Measurements from ENCODE around the gene KRTAP5-10.
"Not testable (repeated sequence)": the region's sequence is repeated elsewhere in the genome, so short reads cannot be mapped to it uniquely, and the experiment has no call there.

KRTAP5-10 gene

DNA sequence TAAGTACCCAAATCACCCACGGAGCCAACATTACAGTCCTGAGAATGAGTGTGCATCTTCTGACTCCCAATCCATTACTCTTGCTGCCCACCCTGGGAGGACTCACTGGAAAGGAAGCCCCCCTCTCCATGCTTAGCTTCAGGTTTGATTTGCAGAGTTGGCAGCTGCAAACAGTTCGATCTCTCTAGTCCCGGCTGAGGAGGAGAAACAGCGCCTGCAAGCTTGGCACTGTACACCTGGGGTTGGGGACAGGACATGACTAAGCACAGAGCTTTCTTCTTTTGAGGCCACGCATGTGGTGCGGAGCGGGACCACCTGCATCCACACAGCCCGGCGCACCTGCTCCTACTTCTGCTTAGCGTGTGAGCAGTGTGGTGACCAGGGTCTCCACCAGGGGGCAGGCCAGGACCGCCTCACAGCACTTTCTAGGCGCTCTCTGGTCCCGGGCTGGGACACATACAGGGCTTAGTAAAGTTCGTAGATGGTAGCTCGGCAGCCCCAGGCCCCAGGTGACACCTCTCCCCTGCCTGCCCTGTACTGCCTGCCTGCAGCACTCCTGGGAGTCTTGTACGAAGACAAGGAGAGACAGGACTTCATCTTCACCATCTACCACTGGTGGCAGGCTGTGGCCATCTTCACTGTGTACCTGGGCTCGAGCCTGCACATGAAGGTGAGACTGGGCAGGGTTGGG is 39.6 kb downstream of the KRTAP5-10 start:
- H3K9ac ChIP-seq (ENCODE audit: low read depth, low read length); H3K4me1 ChIP-seq (ENCODE audit: insufficient read depth, low read length): not testable (repeated sequence)

GRCh38 chr11:71606853-71607519 is 41.6 kb downstream of the KRTAP5-10 start:
- not testable (repeated sequence) for H3K9me3 ChIP-seq (ENCODE audit: control insufficient read depth, insufficient read depth, low read length); H3K36me3 ChIP-seq (ENCODE audit: insufficient read depth, low read length); H3K4me1 ChIP-seq (ENCODE audit: insufficient read depth, low read length)
- H3K9ac ChIP-seq (ENCODE audit: low read depth, low read length), result peak overlapping the region; percentile 58; the same call in 1 of the 2 replicates

More for the DNA sequence above, 39.6 kb downstream of the KRTAP5-10 start:
- H3K9me3 ChIP-seq (ENCODE audit: control insufficient read depth, insufficient read depth, low read length); H3K36me3 ChIP-seq (ENCODE audit: insufficient read depth, low read length): not testable (repeated sequence)

DNA sequence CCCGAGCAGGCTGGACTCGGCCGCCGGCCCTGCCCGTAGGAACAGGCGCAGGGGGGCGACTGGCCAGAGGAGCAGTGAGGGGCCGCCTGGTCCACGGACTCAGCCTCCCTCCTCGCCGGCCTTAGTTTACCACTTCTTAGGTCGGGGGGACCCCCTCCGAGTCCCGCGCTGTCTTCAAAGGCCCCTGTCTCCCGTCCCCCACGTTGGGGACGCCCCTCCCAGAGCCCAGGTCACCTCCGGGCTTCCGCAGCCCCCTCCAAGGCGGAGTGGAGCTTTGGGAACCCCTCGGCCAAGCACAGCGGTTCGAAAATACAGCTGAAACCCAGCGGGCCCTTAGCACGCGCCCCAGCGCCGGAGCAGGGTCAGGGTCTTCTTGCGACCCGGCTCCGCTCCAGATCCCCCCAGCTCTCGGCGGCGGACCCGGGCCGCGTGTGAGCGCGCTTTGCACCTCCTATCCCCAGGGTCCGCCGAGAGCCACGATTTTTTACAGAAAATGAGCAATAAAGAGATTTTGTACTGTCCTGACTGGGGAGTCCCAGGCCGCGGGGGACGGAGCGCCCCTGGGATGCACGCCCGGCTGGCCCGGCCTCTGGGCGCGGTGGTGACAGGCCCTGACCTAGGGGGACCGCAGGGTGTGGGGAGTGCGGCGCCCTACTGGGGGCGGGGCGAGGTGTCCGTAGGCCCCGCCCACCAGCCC is 42.3 kb downstream of the KRTAP5-10 start:
- H3K4me1 ChIP-seq (ENCODE audit: insufficient read depth, low read length); H3K9me3 ChIP-seq (ENCODE audit: control insufficient read depth, insufficient read depth, low read length); H3K36me3 ChIP-seq (ENCODE audit: insufficient read depth, low read length): not testable (repeated sequence)
- H3K9ac ChIP-seq (ENCODE audit: low read depth, low read length), result peak overlapping the region; percentile 58; the same call in 1 of the 2 replicates

- not testable (repeated sequence) for H3K36me3 ChIP-seq (ENCODE audit: insufficient read depth, low read length); H3K9ac ChIP-seq (ENCODE audit: low read depth, low read length); H3K4me1 ChIP-seq (ENCODE audit: insufficient read depth, low read length)
Measured at GRCh38 chr11:71608272-71608671, 42.9 kb downstream of the KRTAP5-10 start.

DNA sequence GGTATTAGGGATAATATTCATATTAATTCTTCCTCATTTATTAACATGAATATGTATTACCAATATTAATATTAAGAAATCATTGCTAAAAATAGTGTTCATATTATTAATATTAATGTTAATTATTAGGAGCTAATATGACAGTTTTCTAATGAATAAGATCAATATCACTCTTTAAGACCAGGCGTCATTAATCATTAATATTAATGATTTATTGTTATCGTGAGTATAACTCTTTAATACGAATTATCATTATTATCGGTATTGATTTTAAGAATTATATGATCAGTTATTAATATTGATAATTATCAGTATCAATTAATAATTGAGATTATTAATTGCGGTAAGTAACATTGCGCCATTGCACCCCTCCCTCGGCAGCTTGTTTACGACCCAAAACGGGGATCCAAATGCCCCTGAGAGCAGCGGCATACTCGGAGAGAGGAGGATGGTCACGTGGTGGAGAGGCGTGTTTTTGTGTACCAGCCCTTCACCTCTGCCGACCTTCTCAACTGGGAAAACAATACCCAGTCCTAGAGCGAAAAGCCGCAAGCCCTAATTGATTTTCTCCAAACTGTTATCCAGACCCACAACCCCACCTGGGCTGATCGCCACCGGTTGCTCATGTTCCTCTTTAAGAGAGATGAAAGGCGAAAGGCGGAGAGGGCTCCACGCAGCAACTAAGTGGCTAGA is 46.0 kb downstream of the KRTAP5-10 start:
- not testable (repeated sequence) for H3K9ac ChIP-seq (ENCODE audit: low read depth, low read length); H3K4me1 ChIP-seq (ENCODE audit: insufficient read depth, low read length)

More at GRCh38 chr11:71608272-71608671, 42.9 kb downstream of the KRTAP5-10 start:
- H3K9me3 ChIP-seq (ENCODE audit: control insufficient read depth, insufficient read depth, low read length), result not testable (repeated sequence)

DNA sequence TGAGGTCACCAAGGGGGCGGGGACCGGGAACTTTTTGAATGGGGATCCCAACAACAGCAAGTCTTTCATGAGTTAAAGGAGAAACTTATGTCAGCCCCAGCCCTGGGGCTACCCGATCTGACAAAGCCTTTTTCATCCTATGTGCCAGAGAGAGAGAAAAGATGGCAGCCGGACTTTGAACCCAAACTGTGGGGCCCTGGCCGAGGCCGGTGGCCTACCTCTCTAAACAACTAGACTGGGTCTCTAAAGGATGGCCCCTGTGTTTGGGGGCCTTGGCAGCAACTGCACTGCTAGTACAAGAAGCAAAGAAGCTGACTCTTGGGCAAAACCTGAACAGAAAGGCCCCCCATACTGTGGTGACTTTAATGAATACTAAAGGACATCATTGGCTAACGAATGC is 48.6 kb downstream of the KRTAP5-10 start:
- not testable (repeated sequence) for H3K9me3 ChIP-seq (ENCODE audit: control insufficient read depth, insufficient read depth, low read length); H3K36me3 ChIP-seq (ENCODE audit: insufficient read depth, low read length); H3K9ac ChIP-seq (ENCODE audit: low read depth, low read length); H3K4me1 ChIP-seq (ENCODE audit: insufficient read depth, low read length)

More for the DNA sequence above, 46.0 kb downstream of the KRTAP5-10 start:
- not testable (repeated sequence) for H3K9me3 ChIP-seq (ENCODE audit: control insufficient read depth, insufficient read depth, low read length); H3K36me3 ChIP-seq (ENCODE audit: insufficient read depth, low read length)

- H3K36me3 ChIP-seq (ENCODE audit: insufficient read depth, low read length); H3K9me3 ChIP-seq (ENCODE audit: control insufficient read depth, insufficient read depth, low read length); H3K9ac ChIP-seq (ENCODE audit: low read depth, low read length); H3K4me1 ChIP-seq (ENCODE audit: insufficient read depth, low read length): not testable (repeated sequence)
Measured at GRCh38 chr11:71614366-71614917, 49.1 kb downstream of the KRTAP5-10 start.

DNA sequence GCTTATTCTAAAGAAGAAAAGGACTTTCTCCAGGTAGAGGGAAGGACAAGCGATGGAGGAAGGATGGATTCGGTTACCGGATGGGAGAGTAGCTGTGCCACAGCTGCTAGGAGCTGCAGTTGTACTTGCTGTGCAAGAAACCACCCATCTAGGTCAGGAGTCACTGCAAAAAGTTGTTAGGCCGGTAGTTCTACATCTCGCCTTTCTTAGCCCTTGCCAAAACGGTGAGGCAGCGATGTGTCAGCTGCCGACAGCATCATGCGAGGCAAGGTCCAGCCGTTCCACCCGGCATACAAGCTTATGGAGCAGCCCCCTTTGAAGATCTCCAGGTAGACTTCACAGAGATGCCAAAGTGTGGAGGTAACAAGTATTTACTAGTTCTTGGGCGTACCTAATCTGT is 49.6 kb downstream of the KRTAP5-10 start:
- not testable (repeated sequence) for H3K9me3 ChIP-seq (ENCODE audit: control insufficient read depth, insufficient read depth, low read length)

More for the DNA sequence above, 49.6 kb downstream of the KRTAP5-10 start:
- not testable (repeated sequence) for H3K9ac ChIP-seq (ENCODE audit: low read depth, low read length); H3K4me1 ChIP-seq (ENCODE audit: insufficient read depth, low read length); H3K36me3 ChIP-seq (ENCODE audit: insufficient read depth, low read length)
